Astrocyte (in vitro differentiated cells and primary cell): ENCODE measurements around the gene LRRC41. TPM values are rescaled to one million over a fixed set of nuclear protein-coding genes. Genes with fewer than 3 reads are reported as not detected.

Experiments used
- DNase-seq: peaks from one replicate; pipeline ENCODE4 v3.0.0-alpha.2; 2010; ENCODE audit warnings: low read depth
- FAIRE-seq: peaks from 2 replicates; lab custom pipeline; 2011; peaks lifted over from hg19 to GRCh38; lab: Jason Lieb, UNC
- H2AFZ ChIP-seq: 2 replicates; pipeline ENCODE4 v1.6.0; 2012; ENCODE audit warnings: low read depth, low read length, inconsistent platforms
- H3K27ac ChIP-seq: 2 replicates; pipeline ENCODE4 v1.5.1; 2011; ENCODE audit warnings: low read depth, low read length, inconsistent platforms
- H3K27me3 ChIP-seq: 2 replicates; pipeline ENCODE4 v1.6.0; 2011; ENCODE audit warnings: low read length, inconsistent platforms; ENCODE audit not compliant: insufficient read depth
- H3K36me3 ChIP-seq: 2 replicates; pipeline ENCODE4 v1.5.1; 2011; ENCODE audit warnings: low read length, inconsistent platforms; ENCODE audit not compliant: insufficient read depth
- H3K4me1 ChIP-seq: 2 replicates; pipeline ENCODE4 v1.5.1; 2011; ENCODE audit warnings: low read length, inconsistent platforms; ENCODE audit not compliant: insufficient read depth
- H3K4me2 ChIP-seq: 2 replicates; pipeline ENCODE4 v1.6.0; 2012; ENCODE audit warnings: low read length, inconsistent platforms
- H3K4me3 ChIP-seq: 2 replicates; pipeline ENCODE4 v1.5.1; 2011; ENCODE audit warnings: low read depth, mild to moderate bottlenecking, low read length, inconsistent platforms; ENCODE audit not compliant: insufficient read depth
- H3K79me2 ChIP-seq: 2 replicates; pipeline ENCODE4 v1.6.0; 2012; ENCODE audit warnings: mild to moderate bottlenecking, low read length, inconsistent platforms; ENCODE audit not compliant: insufficient read depth
- H3K9ac ChIP-seq: 2 replicates; pipeline ENCODE4 v1.6.0; 2012; ENCODE audit warnings: mild to moderate bottlenecking, low read length, inconsistent platforms
- H3K9me3 ChIP-seq: 2 replicates; pipeline ENCODE4 v1.5.1; 2012; ENCODE audit warnings: low read depth, mild to moderate bottlenecking, low read length, inconsistent platforms; ENCODE audit not compliant: insufficient read depth
- H4K20me1 ChIP-seq: 2 replicates; pipeline ENCODE4 v1.6.0; 2012; ENCODE audit warnings: low read length, inconsistent platforms; ENCODE audit not compliant: insufficient read depth
- H3K27ac Mint-ChIP-seq: one replicate; pipeline ENCODE4 v1.8.0; 2021; ENCODE audit warnings: mild to moderate bottlenecking, mixed read lengths; ENCODE audit not compliant: unreplicated experiment
- H3K27me3 Mint-ChIP-seq: one replicate; pipeline ENCODE4 v1.8.0; 2021; ENCODE audit warnings: low read depth, mixed read lengths; ENCODE audit not compliant: unreplicated experiment
- H3K36me3 Mint-ChIP-seq: one replicate; pipeline ENCODE4 v1.8.0; 2021; ENCODE audit warnings: low read depth, mixed read lengths; ENCODE audit not compliant: unreplicated experiment
- H3K4me1 Mint-ChIP-seq: one replicate; pipeline ENCODE4 v1.8.0; 2021; ENCODE audit warnings: low read depth, mixed read lengths; ENCODE audit not compliant: unreplicated experiment
- H3K4me3 Mint-ChIP-seq: one replicate; pipeline ENCODE4 v1.8.0; 2021; ENCODE audit warnings: mild to moderate bottlenecking, moderate library complexity, mixed read lengths; ENCODE audit not compliant: unreplicated experiment
- H3K9me3 Mint-ChIP-seq: one replicate; pipeline ENCODE4 v1.8.0; 2021; ENCODE audit warnings: mild to moderate bottlenecking, mixed read lengths; ENCODE audit not compliant: unreplicated experiment
- CTCF ChIP-seq: IDR thresholded peaks from 2 replicates; pipeline ENCODE4 v1.5.1; 2011; ENCODE audit warnings: low read depth, mild to moderate bottlenecking, inconsistent platforms, low read length, moderate library complexity; ENCODE audit not compliant: insufficient read depth
- EZH2 ChIP-seq: IDR thresholded peaks from 2 replicates; pipeline ENCODE4 v1.6.1; 2012; ENCODE audit warnings: mild to moderate bottlenecking, low read length, inconsistent platforms; ENCODE audit not compliant: insufficient read depth
- total RNA-seq: library from RNA; stranded (reverse); gene quantifications from 2 replicates; pipeline ENCODE4 v1.2.1, GENCODE V29; 2021

The LRRC41 gene
- total RNA-seq, 1 donor from 2014 or later = 88.2 TPM

GRCh38 chr1:46262508-46262907 is 40.9 kb downstream of the LRRC41 start:
- H3K27ac Mint-ChIP-seq = no peak overlapping the region
- H3K4me2 ChIP-seq = no peak overlapping the region
- no peak for FAIRE-seq

GRCh38 chr1:46256523-46256922 is 46.9 kb downstream of the LRRC41 start:
- Histone ChIP-seq H3K4me2 (no peak overlapping the region), H3K36me3 (peaks cover 5% of the 10 kb centered on the region), H3K27ac (no peak overlapping the region), H3K9me3 (no peaks in the 10 kb centered on the region), H3K79me2 (no peaks in the 10 kb centered on the region), H3K4me1 (no peaks in the 10 kb centered on the region), H4K20me1 (no peaks in the 10 kb centered on the region), H2AFZ (no peak overlapping the region), H3K9ac (no peak overlapping the region), H3K4me3 (no peak overlapping the region), H3K27me3 (no peaks in the 10 kb centered on the region)
- FAIRE-seq (no peak), DNase-seq (no peak)
- no peaks in the 10 kb centered on the region for H3K9me3 Mint-ChIP-seq
- peaks cover 17% of the 10 kb centered on the region for H3K4me1 Mint-ChIP-seq
- peaks cover 2% of the 10 kb centered on the region for H3K36me3 Mint-ChIP-seq
- no peak overlapping the region for H3K4me3 Mint-ChIP-seq
- no peak for TF ChIP-seq EZH2
- TF ChIP-seq CTCF = no peak
- no peaks in the 10 kb centered on the region for H3K27me3 Mint-ChIP-seq
- H3K27ac Mint-ChIP-seq = no peak overlapping the region

More at GRCh38 chr1:46262508-46262907, 40.9 kb downstream of the LRRC41 start:
- Histone ChIP-seq H4K20me1 (no peaks in the 10 kb centered on the region), H3K9ac (no peak overlapping the region), H3K27ac (no peak overlapping the region), H3K79me2 (no peaks in the 10 kb centered on the region), H3K27me3 (no peaks in the 10 kb centered on the region), H3K9me3 (no peaks in the 10 kb centered on the region), H3K4me3 (no peak overlapping the region), H2AFZ (no peak overlapping the region), H3K4me1 (no peaks in the 10 kb centered on the region), H3K36me3 (peaks cover 21% of the 10 kb centered on the region)
- Mint-ChIP-seq H3K4me1 (peaks cover 8% of the 10 kb centered on the region), H3K27me3 (no peaks in the 10 kb centered on the region), H3K4me3 (no peak overlapping the region), H3K9me3 (no peaks in the 10 kb centered on the region), H3K36me3 (peaks cover 2% of the 10 kb centered on the region)
- no peak for DNase-seq
- TF ChIP-seq EZH2 (no peak), CTCF (no peak)

- FAIRE-seq (no peak), DNase-seq (no peak)
- no peak overlapping the region for H3K9ac ChIP-seq
- no peak overlapping the region for H3K27ac ChIP-seq
- no peaks in the 10 kb centered on the region for H3K4me1 ChIP-seq
- H3K79me2 ChIP-seq = peaks cover 3% of the 10 kb centered on the region
- no peak overlapping the region for H2AFZ ChIP-seq
- H3K4me3 ChIP-seq = no peak overlapping the region
- no peaks in the 10 kb centered on the region for H3K27me3 ChIP-seq
- TF ChIP-seq EZH2 = no peak
- TF ChIP-seq CTCF = no peak
- Mint-ChIP-seq H3K4me3 (no peak overlapping the region), H3K27ac (peak overlapping the region; percentile 3), H3K4me1 (peaks cover 9% of the 10 kb centered on the region), H3K9me3 (no peaks in the 10 kb centered on the region), H3K36me3 (no peaks in the 10 kb centered on the region), H3K27me3 (no peaks in the 10 kb centered on the region)
- H3K4me2 ChIP-seq = no peak overlapping the region
- H3K9me3 ChIP-seq = no peaks in the 10 kb centered on the region
- no peaks in the 10 kb centered on the region for H4K20me1 ChIP-seq
- H3K36me3 ChIP-seq = peaks cover 3% of the 10 kb centered on the region
These were observed 48.7 kb downstream of the LRRC41 start for GRCh38 chr1:46254668-46255067.
